Neural cell (in vitro differentiated cells): Measurements from ENCODE around the gene STARD9. TPM values are rescaled to one million over a fixed set of nuclear protein-coding genes. Genes with fewer than 3 reads are reported as not detected.

Experiments used
- H2AFZ ChIP-seq: fragments of 200-600, 300-800 bp; sonication (generic), shearing (Covaris generic); 2 replicates; pipeline ENCODE4 v1.6.0; 2014; ENCODE audit warnings: low read depth, mild to moderate bottlenecking, antibody characterized with exemption, low read length, moderate library complexity
- H3F3A ChIP-seq: fragments of 200-600 bp; shearing (Covaris generic); 2 replicates; pipeline ENCODE4 v1.6.1; 2016; ENCODE audit warnings: mild to moderate bottlenecking, moderate library complexity, mixed read lengths, antibody characterized with exemption, low read length; ENCODE audit not compliant: insufficient read depth, poor library complexity, severe bottlenecking
- H3K27ac ChIP-seq: fragments of 200-600, 300-800 bp; sonication (generic), shearing (Covaris generic); 2 replicates; pipeline ENCODE4 v1.5.1; 2014; ENCODE audit warnings: mild to moderate bottlenecking, low read length, moderate library complexity
- H3K27me3 ChIP-seq: fragments of 300-800, 200-600 bp; sonication (generic), shearing (Covaris generic); 2 replicates; pipeline ENCODE4 v1.6.0; 2014; ENCODE audit warnings: mild to moderate bottlenecking, low read depth, low read length, moderate library complexity; ENCODE audit not compliant: insufficient read depth
- H3K36me3 ChIP-seq: fragments of 300-800, 200-600 bp; sonication (generic), shearing (Covaris generic); 2 replicates; pipeline ENCODE4 v1.5.1; 2014; ENCODE audit warnings: mild to moderate bottlenecking, antibody characterized with exemption, low read length, moderate library complexity; ENCODE audit not compliant: insufficient read depth
- H3K4me2 ChIP-seq: fragments of 300-800, 200-600 bp; sonication (generic), shearing (Covaris generic); 2 replicates; pipeline ENCODE4 v1.6.0; 2014; ENCODE audit warnings: mild to moderate bottlenecking, low read length
- H3K4me3 ChIP-seq: fragments of 300-800, 200-600 bp; sonication (generic), shearing (Covaris generic); 2 replicates; pipeline ENCODE4 v1.5.1; 2014; ENCODE audit warnings: mild to moderate bottlenecking, low read length, moderate library complexity
- H3K79me2 ChIP-seq: fragments of 200-600 bp; shearing (Covaris generic); replicated peaks from 2 replicates; pipeline ENCODE4 v1.6.0; 2014; ENCODE audit warnings: mild to moderate bottlenecking, low read length, moderate library complexity; ENCODE audit not compliant: insufficient read depth
- H3K9ac ChIP-seq: fragments of 300-800, 200-600 bp; sonication (generic), shearing (Covaris generic); 2 replicates; pipeline ENCODE4 v1.6.1; 2016; ENCODE audit warnings: mild to moderate bottlenecking, low read length, mixed read lengths
- H3K9me2 ChIP-seq: fragments of 200-600 bp; shearing (Covaris generic); 2 replicates; pipeline ENCODE4 v1.6.1; 2016; ENCODE audit warnings: mild to moderate bottlenecking, low read length, mixed read lengths; ENCODE audit not compliant: insufficient read depth
- H3K9me3 ChIP-seq: fragments of 200-600, 300-800 bp; sonication (generic), shearing (Covaris generic); 2 replicates; pipeline ENCODE4 v1.6.1; 2016; ENCODE audit warnings: mild to moderate bottlenecking, mixed run types, low read length, moderate library complexity, mixed read lengths
- H4K20me1 ChIP-seq: fragments of 200-600 bp; shearing (Covaris generic); 2 replicates; pipeline ENCODE4 v1.6.1; 2016; ENCODE audit warnings: mild to moderate bottlenecking, mixed run types; ENCODE audit not compliant: insufficient read depth
- CTCF ChIP-seq: fragments of 450-650 bp; IDR thresholded peaks from 2 replicates; pipeline ENCODE4 v1.5.1; 2014; ENCODE audit warnings: antibody characterized with exemption, mild to moderate bottlenecking, moderate library complexity; ENCODE audit not compliant: poor library complexity, severe bottlenecking
- EP300 ChIP-seq: fragments of 450-650 bp; conservative IDR thresholded peaks from 2 replicates; pipeline ENCODE4 v1.6.1; 2014; ENCODE audit warnings: antibody characterized with exemption, mild to moderate bottlenecking, moderate library complexity; ENCODE audit not compliant: poor library complexity, severe bottlenecking
- EZH2 ChIP-seq: fragments of 200-600, 300-800 bp; shearing (Covaris generic), sonication (generic); IDR thresholded peaks from 2 replicates; pipeline ENCODE4 v1.6.1; 2014; ENCODE audit warnings: antibody characterized with exemption, low read length, borderline replicate concordance, mild to moderate bottlenecking; ENCODE audit not compliant: insufficient read depth, poor library complexity, severe bottlenecking
- MXI1 ChIP-seq: fragments of 450-650 bp; conservative IDR thresholded peaks from 2 replicates; pipeline ENCODE4 v1.6.1; 2014; ENCODE audit warnings: antibody characterized with exemption, mild to moderate bottlenecking; ENCODE audit not compliant: poor library complexity, severe bottlenecking
- POLR2AphosphoS5 ChIP-seq: IDR thresholded peaks from 2 replicates; pipeline ENCODE4 v1.6.1; 2012
- RAD21 ChIP-seq: fragments of 450-650 bp; conservative IDR thresholded peaks from 2 replicates; pipeline ENCODE4 v1.6.1; 2014; ENCODE audit warnings: antibody characterized with exemption, mild to moderate bottlenecking, moderate library complexity
- SMC3 ChIP-seq: fragments of 450-650 bp; conservative IDR thresholded peaks from 2 replicates; pipeline ENCODE4 v1.6.1; 2014; ENCODE audit warnings: antibody characterized with exemption, mild to moderate bottlenecking, moderate library complexity; ENCODE audit not compliant: poor library complexity
- TAF1 ChIP-seq: IDR thresholded peaks from 2 replicates; pipeline ENCODE4 v1.6.1; 2012; ENCODE audit warnings: low read depth
- polyA plus RNA-seq: library from polyadenylated mRNA; depleted of rRNA; stranded (reverse); fragments of >200 nt; gene quantifications from 2 replicates; pipeline ENCODE4 v1.2.3, GENCODE V29; 2014
- TF ChIP-seq, protein P1 (sequence below): IDR thresholded peaks from 2 replicates; pipeline ENCODE4 v1.6.1; 2012; ENCODE audit warnings: borderline replicate concordance

STARD9 gene
- polyA plus RNA-seq, 1 donor from 2014 or later = 6.4 TPM

- Histone ChIP-seq H3K36me3 (no peaks in the 10 kb centered on the region), H4K20me1 (no peaks in the 10 kb centered on the region), H3K4me2 (no peak overlapping the region), H3K9me3 (no peaks in the 10 kb centered on the region), H3F3A (no peaks in the 10 kb centered on the region), H3K9ac (no peak overlapping the region), H3K27me3 (no peaks in the 10 kb centered on the region), H3K79me2 (no peaks in the 10 kb centered on the region), H3K4me3 (no peak overlapping the region), H3K9me2 (no peaks in the 10 kb centered on the region), H2AFZ (no peak overlapping the region), H3K27ac (no peak overlapping the region)
- no peak for TF ChIP-seq MXI1
- TF ChIP-seq RAD21 = no peak
- TF ChIP-seq TAF1 = no peak
- TF ChIP-seq SMC3 = no peak
- no peak for TF ChIP-seq CTCF
- no peak for TF ChIP-seq EP300
- no peak for TF ChIP-seq POLR2AphosphoS5
These were observed 46.0 kb downstream of the STARD9 start for GRCh38 chr15:42621386-42621785.

DNA sequence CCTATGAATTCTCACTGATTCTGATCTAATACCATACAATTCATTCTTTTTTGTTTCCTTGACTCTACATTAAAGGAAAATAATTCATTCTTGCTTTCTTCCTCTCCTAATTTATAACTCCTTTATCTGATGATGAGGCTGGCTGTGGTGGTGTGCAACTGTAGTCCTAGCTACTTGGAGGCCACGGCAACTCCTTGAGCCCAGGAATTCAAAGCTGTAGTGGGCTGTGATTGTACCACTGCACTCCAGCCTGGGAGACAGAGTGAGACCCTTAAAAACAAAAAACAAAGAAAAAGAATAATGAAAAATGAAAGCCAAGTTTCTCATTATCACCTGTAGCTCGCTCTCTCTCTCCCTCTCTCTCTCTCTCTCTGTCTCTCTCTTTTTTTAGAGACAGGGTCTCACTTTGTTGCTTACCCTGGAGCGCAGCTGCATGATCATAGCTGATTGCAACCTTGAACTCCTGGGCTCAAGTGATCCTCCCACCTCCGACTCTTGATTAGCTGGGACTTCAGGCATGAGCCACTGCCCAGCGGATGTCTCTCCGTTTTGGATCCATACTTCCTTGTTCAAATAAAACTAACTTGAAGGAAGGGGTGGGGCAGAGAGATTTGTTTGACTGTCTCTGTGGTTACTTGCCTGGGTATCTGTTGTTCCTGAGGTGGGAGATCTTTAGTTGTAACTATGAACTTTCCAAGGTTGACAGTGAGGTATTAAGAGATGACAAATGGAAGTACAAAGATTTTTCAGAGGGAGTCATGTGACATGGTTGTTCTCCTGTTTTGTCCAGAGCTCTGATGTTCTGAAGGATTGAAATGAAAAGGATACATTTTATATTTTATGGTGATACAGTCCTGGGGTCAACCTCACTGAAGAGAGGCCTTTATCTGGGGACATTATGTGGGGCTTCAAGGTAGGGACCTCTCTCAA, 46.9 kb downstream of the STARD9 start:
- TF ChIP-seq POLR2AphosphoS5 = no peak
- no peak for TF ChIP-seq SMC3
- no peak for TF ChIP-seq EZH2
- Histone ChIP-seq H3K27me3 (no peaks in the 10 kb centered on the region), H3K9ac (no peak overlapping the region)

GRCh38 chr15:42623951-42624350, 48.5 kb downstream of the STARD9 start:
- H4K20me1 ChIP-seq = no peaks in the 10 kb centered on the region
- no peak overlapping the region for H3K27ac ChIP-seq
- TF ChIP-seq RAD21 = no peak
- TF ChIP-seq POLR2AphosphoS5 = no peak
- no peak for TF ChIP-seq EZH2
- no peak for TF ChIP-seq MXI1
- no peak for TF ChIP-seq TAF1
- no peak for TF ChIP-seq EP300
- TF ChIP-seq, protein P1, sequence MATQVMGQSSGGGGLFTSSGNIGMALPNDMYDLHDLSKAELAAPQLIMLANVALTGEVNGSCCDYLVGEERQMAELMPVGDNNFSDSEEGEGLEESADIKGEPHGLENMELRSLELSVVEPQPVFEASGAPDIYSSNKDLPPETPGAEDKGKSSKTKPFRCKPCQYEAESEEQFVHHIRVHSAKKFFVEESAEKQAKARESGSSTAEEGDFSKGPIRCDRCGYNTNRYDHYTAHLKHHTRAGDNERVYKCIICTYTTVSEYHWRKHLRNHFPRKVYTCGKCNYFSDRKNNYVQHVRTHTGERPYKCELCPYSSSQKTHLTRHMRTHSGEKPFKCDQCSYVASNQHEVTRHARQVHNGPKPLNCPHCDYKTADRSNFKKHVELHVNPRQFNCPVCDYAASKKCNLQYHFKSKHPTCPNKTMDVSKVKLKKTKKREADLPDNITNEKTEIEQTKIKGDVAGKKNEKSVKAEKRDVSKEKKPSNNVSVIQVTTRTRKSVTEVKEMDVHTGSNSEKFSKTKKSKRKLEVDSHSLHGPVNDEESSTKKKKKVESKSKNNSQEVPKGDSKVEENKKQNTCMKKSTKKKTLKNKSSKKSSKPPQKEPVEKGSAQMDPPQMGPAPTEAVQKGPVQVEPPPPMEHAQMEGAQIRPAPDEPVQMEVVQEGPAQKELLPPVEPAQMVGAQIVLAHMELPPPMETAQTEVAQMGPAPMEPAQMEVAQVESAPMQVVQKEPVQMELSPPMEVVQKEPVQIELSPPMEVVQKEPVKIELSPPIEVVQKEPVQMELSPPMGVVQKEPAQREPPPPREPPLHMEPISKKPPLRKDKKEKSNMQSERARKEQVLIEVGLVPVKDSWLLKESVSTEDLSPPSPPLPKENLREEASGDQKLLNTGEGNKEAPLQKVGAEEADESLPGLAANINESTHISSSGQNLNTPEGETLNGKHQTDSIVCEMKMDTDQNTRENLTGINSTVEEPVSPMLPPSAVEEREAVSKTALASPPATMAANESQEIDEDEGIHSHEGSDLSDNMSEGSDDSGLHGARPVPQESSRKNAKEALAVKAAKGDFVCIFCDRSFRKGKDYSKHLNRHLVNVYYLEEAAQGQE = no peak
- no peak for TF ChIP-seq CTCF
- no peak for TF ChIP-seq SMC3
- no peaks in the 10 kb centered on the region for H3K9me3 ChIP-seq
- no peaks in the 10 kb centered on the region for H3K36me3 ChIP-seq
- no peaks in the 10 kb centered on the region for H3K9me2 ChIP-seq
- H3K4me2 ChIP-seq = no peak overlapping the region
- no peak overlapping the region for H3K4me3 ChIP-seq
- no peaks in the 10 kb centered on the region for H3K27me3 ChIP-seq
- H3K79me2 ChIP-seq = no peaks in the 10 kb centered on the region
- H3F3A ChIP-seq = no peaks in the 10 kb centered on the region
- H2AFZ ChIP-seq = no peak overlapping the region
- H3K9ac ChIP-seq = no peak overlapping the region

More for the DNA sequence above, 46.9 kb downstream of the STARD9 start:
- Histone ChIP-seq H3K9me2 (no peaks in the 10 kb centered on the region), H3K4me3 (no peak overlapping the region), H3K4me2 (no peak overlapping the region), H3K27ac (no peak overlapping the region), H3K36me3 (no peaks in the 10 kb centered on the region), H3F3A (no peaks in the 10 kb centered on the region), H3K9me3 (no peaks in the 10 kb centered on the region), H3K79me2 (no peaks in the 10 kb centered on the region), H2AFZ (no peak overlapping the region), H4K20me1 (no peaks in the 10 kb centered on the region)
